22Rv1 (cell line): ENCODE data around the gene C4orf51.

ENCODE experiments used
- ZFX ChIP-seq: fragments of 450-650 bp; IDR thresholded peaks from 2 replicates; pipeline ENCODE4 v1.6.1; 2017; ENCODE audit warnings: antibody characterized with exemption, borderline replicate concordance
- TF ChIP-seq, protein P1 (sequence below): fragments of 450-650 bp; IDR thresholded peaks from 2 replicates; pipeline ENCODE4 v1.5.1; 2017; ENCODE audit warnings: mild to moderate bottlenecking

DNA sequence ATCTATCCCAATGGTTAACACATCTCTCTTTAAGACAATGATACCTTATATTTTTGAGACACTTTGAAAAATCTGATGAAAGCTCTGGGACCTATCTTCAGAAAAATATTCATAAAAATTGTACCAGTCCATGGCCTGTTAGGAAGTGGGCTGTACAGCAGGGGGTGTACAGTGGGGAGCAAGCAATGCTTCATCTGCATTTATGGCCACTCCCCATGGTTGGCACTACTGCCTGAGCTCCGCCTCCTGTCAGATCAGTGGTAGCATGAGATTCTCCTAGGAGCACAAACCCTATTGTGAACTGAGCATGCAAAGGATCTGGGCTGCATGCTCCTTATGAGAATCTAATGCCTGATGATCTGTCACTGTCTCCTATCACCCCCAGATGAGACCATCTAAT is 42.6 kb downstream of the C4orf51 start:
- TF ChIP-seq, protein P1, sequence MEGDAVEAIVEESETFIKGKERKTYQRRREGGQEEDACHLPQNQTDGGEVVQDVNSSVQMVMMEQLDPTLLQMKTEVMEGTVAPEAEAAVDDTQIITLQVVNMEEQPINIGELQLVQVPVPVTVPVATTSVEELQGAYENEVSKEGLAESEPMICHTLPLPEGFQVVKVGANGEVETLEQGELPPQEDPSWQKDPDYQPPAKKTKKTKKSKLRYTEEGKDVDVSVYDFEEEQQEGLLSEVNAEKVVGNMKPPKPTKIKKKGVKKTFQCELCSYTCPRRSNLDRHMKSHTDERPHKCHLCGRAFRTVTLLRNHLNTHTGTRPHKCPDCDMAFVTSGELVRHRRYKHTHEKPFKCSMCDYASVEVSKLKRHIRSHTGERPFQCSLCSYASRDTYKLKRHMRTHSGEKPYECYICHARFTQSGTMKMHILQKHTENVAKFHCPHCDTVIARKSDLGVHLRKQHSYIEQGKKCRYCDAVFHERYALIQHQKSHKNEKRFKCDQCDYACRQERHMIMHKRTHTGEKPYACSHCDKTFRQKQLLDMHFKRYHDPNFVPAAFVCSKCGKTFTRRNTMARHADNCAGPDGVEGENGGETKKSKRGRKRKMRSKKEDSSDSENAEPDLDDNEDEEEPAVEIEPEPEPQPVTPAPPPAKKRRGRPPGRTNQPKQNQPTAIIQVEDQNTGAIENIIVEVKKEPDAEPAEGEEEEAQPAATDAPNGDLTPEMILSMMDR = no peak
- no peak for TF ChIP-seq ZFX
